Endodermal cell (in vitro differentiated cells): ENCODE data around the gene MICAL3. TPM values are rescaled to one million over a fixed set of nuclear protein-coding genes. Genes with fewer than 3 reads are reported as not detected.
"Not testable (repeated sequence)": the region's sequence is repeated elsewhere in the genome, so short reads cannot be mapped to it uniquely, and the experiment has no call there.

Experiments used
- DNase-seq: peaks from one replicate; pipeline ENCODE4 v3.0.0-alpha.2; 2017
- H3K27ac ChIP-seq: 2 replicates; pipeline ENCODE4 v1.5.1; 2013; ENCODE audit warnings: mild to moderate bottlenecking, low read depth, low read length, moderate library complexity
- H3K27me3 ChIP-seq: 2 replicates; pipeline ENCODE4 v1.6.1; 2013; ENCODE audit warnings: mild to moderate bottlenecking, low read length, moderate library complexity; ENCODE audit not compliant: insufficient read depth, control insufficient read depth, poor library complexity, severe bottlenecking
- H3K36me3 ChIP-seq: 2 replicates; pipeline ENCODE4 v1.7.0; 2013; ENCODE audit warnings: mild to moderate bottlenecking, low read length, moderate library complexity; ENCODE audit not compliant: control insufficient read depth, insufficient read depth
- H3K4me1 ChIP-seq: one replicate; pipeline ENCODE4 v1.7.0; 2013; ENCODE audit warnings: low read length; ENCODE audit not compliant: control insufficient read depth, insufficient read depth
- H3K4me3 ChIP-seq: 2 replicates; pipeline ENCODE4 v1.5.1; 2013; ENCODE audit warnings: mild to moderate bottlenecking, low read length, moderate library complexity
- H3K9ac ChIP-seq: 2 replicates; pipeline ENCODE4 v1.6.1; 2013; ENCODE audit warnings: mild to moderate bottlenecking, low read length, moderate library complexity; ENCODE audit not compliant: poor library complexity, severe bottlenecking; ENCODE audit errors: extremely low read depth
- H3K9me3 ChIP-seq: 2 replicates; pipeline ENCODE4 v1.6.1; 2013; ENCODE audit warnings: mild to moderate bottlenecking, low read length, moderate library complexity; ENCODE audit not compliant: control insufficient read depth
- H3K27ac Mint-ChIP-seq: 2 replicates; pipeline ENCODE4 v1.8.0; 2020; ENCODE audit warnings: mixed read lengths
- H3K27me3 Mint-ChIP-seq: 2 replicates; pipeline ENCODE4 v1.8.0; 2021; ENCODE audit warnings: mild to moderate bottlenecking, mixed read lengths; ENCODE audit not compliant: insufficient read depth
- H3K36me3 Mint-ChIP-seq: 2 replicates; pipeline ENCODE4 v1.8.0; 2020; ENCODE audit warnings: low read depth, mixed read lengths
- H3K4me1 Mint-ChIP-seq: 2 replicates; pipeline ENCODE4 v1.8.0; 2020; ENCODE audit warnings: mixed read lengths
- H3K4me3 Mint-ChIP-seq: 2 replicates; pipeline ENCODE4 v1.8.0; 2020; ENCODE audit warnings: mild to moderate bottlenecking, moderate library complexity, mixed read lengths
- H3K9me3 Mint-ChIP-seq: 2 replicates; pipeline ENCODE4 v1.8.0; 2020; ENCODE audit warnings: mild to moderate bottlenecking, mixed read lengths
- WGBS, 2 experiments: methylation state at CpG; one replicate each; pipeline versions ENCODE4 v1.1.5 to v1.1.7; 2013; ENCODE audit warnings: missing lambda C conversion rate in 2 of 2, mixed read lengths in 1 of 2; ENCODE audit not compliant: insufficient coverage in 1 of 2, insufficient read length in 1 of 2; 5-methylcytosine and 5-hydroxymethylcytosine counted together
- total RNA-seq, 2 donors: library from RNA; stranded (reverse); fragmentation: NEBNext Ultra II Directional in 1 of 2; extraction: Animal tissue kit (Norgen Biotek cat#: 25700) in 1 of 2; gene quantifications; 2 replicates in 1 of 2; 3 replicates in 1 of 2; pipeline ENCODE4 v1.2.1, GENCODE V29; 2021
- TF ChIP-seq, protein P1 (sequence below): fragments of 200-600 bp; sonication (generic); conservative IDR thresholded peaks from 2 replicates; pipeline ENCODE4 v1.5.0; 2021; ENCODE audit warnings: antibody characterized with exemption, mild to moderate bottlenecking

Gene MICAL3
- total RNA-seq, 2 donors from 2014 or later, result 42.8 to 48.1 TPM

DNA sequence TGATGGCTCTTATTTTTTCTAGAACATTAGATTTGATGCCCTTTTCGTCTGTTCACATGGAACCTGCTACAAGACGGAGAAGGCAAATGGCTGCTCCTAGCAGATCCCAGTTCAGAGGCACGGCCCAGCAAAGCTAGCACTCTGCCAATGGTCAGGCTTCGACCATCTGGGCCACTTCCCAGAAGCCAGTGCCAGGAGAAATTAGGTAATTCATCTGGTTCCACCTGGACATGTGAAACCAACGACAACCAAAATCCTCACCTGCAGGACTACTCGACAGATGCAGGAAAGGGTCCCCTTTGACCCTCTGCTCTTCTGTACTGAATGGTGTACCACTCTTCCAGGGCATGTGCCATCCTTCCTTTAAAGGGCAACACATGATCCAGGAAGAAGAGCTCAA, 25.4 kb downstream of the MICAL3 start:
- Mint-ChIP-seq H3K27ac (no peak overlapping the region), H3K4me1 (peaks cover 6% of the 10 kb centered on the region), H3K9me3 (peaks cover 3% of the 10 kb centered on the region), H3K27me3 (no peaks in the 10 kb centered on the region), H3K36me3 (no peaks in the 10 kb centered on the region), H3K4me3 (no peak overlapping the region)
- Histone ChIP-seq H3K27ac (no peak overlapping the region), H3K36me3 (no peaks in the 10 kb centered on the region), H3K27me3 (no peaks in the 10 kb centered on the region), H3K4me3 (no peak overlapping the region), H3K9ac (no peak overlapping the region), H3K9me3 (no peaks in the 10 kb centered on the region), H3K4me1 (no peaks in the 10 kb centered on the region)
- TF ChIP-seq, protein P1, sequence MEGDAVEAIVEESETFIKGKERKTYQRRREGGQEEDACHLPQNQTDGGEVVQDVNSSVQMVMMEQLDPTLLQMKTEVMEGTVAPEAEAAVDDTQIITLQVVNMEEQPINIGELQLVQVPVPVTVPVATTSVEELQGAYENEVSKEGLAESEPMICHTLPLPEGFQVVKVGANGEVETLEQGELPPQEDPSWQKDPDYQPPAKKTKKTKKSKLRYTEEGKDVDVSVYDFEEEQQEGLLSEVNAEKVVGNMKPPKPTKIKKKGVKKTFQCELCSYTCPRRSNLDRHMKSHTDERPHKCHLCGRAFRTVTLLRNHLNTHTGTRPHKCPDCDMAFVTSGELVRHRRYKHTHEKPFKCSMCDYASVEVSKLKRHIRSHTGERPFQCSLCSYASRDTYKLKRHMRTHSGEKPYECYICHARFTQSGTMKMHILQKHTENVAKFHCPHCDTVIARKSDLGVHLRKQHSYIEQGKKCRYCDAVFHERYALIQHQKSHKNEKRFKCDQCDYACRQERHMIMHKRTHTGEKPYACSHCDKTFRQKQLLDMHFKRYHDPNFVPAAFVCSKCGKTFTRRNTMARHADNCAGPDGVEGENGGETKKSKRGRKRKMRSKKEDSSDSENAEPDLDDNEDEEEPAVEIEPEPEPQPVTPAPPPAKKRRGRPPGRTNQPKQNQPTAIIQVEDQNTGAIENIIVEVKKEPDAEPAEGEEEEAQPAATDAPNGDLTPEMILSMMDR, result no peak
- 93 to 95% methylated on average over 5 to 6 of the region's 6 CpGs for WGBS, 2 experiments
- no peak for DNase-seq

DNA sequence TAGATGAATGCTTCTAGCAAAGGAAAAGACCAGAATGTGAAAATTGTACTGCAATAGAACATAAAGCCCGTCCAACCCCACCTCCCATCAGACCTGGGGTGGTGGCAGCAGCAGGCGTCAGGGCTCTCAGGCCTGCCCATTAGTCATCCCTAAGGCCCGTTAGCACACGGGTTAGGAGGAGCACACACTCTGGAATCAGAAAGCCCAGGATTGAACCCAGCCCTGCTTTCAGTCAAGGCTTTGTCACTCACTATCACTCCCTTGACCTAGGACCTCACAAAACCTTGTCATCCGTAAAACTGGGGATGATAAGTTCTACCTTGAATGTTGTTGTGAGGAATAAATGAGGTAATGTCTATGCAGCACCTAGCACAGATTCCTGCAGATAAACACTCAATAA, 26.9 kb downstream of the MICAL3 start:
- no peaks in the 10 kb centered on the region for H3K9me3 ChIP-seq
- no peak overlapping the region for H3K27ac ChIP-seq

DNA sequence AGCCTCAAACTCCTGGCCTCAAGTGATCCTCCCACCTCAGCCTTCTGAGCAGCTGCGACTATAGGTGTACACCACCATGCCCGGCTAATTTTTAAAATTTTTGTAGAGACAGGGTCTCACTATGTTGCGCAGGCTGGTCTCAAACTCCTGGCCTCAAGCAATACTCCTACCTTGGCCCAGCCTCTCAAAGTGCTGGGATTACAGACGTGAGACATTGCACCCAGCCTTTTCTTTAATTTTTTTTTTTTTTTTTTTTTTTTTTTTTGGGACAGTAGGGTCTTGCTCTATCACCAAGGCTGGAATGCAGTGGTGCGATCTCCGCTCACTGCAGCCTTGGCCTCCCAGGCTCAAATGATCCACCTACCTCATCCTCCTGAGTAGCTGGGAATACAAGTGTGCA, 29.1 kb downstream of the MICAL3 start:
- not testable (repeated sequence) for H3K4me3 ChIP-seq, H3K27me3 ChIP-seq, H3K27ac ChIP-seq, DNase-seq, H3K4me3 Mint-ChIP-seq, H3K9me3 ChIP-seq, H3K4me1 ChIP-seq, H3K36me3 ChIP-seq, H3K9me3 Mint-ChIP-seq, H3K36me3 Mint-ChIP-seq, H3K27me3 Mint-ChIP-seq, H3K27ac Mint-ChIP-seq, H3K9ac ChIP-seq
- peaks cover 15% of the 10 kb centered on the region for H3K4me1 Mint-ChIP-seq
- WGBS, 2 experiments, result 90 to 93% methylated on average over 3 to 6 of the region's 6 CpGs

More for the DNA sequence above, 26.9 kb downstream of the MICAL3 start:
- Histone ChIP-seq H3K27me3 (no peaks in the 10 kb centered on the region), H3K9ac (no peak overlapping the region), H3K4me3 (no peak overlapping the region), H3K4me1 (no peaks in the 10 kb centered on the region), H3K36me3 (no peaks in the 10 kb centered on the region)
- Mint-ChIP-seq H3K27me3 (no peaks in the 10 kb centered on the region), H3K9me3 (peaks cover 3% of the 10 kb centered on the region), H3K4me3 (no peak overlapping the region), H3K36me3 (no peaks in the 10 kb centered on the region), H3K27ac (no peak overlapping the region), H3K4me1 (peaks cover 10% of the 10 kb centered on the region)
- DNase-seq, result no peak
- 85 to 89% methylated on average over 4 of the region's 5 CpGs for WGBS, 2 experiments
- TF ChIP-seq, protein P1, result no peak

DNA sequence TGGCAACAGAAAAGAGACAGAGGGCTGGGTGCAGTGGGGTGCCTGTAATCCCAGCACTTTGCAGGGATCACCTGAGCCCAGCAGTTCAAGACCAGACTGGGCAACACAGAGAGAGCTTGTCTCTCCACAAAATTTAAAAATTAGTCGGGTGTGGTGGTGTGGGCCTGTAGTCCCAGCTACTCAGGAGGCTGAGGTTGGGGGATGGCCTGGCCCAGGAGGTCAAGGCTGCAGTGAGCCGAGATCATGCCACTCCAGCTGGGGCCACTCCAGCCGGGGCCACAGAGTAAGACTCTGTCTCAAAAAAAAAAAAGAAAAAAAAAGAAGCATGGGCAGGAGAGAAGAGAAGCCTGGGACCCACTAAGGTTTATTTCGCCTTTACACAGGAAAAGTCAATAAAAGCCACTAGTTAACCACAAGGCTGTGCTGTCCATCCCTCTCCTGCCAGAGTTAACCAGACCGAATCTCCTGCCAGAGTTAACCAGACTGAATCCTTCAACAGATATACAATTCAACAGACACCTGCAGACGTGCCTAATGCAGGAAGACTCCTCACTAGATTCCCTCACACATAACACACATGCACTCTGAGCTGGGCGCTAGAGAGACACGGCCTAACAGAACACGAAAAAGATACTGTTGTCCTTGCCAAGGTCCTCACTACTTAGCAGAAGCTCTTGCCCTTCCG, 29.8 kb downstream of the MICAL3 start:
- 87 to 100% methylated on average over 4 to 10 of the region's 10 CpGs for WGBS, 2 experiments
- DNase-seq, result no peak
- Histone ChIP-seq H3K9ac (no peak overlapping the region), H3K9me3 (no peaks in the 10 kb centered on the region), H3K27ac (no peak overlapping the region), H3K27me3 (no peaks in the 10 kb centered on the region), H3K4me3 (no peak overlapping the region), H3K36me3 (no peaks in the 10 kb centered on the region), H3K4me1 (no peaks in the 10 kb centered on the region)
- no peaks in the 10 kb centered on the region for H3K36me3 Mint-ChIP-seq
- H3K27ac Mint-ChIP-seq, result no peak overlapping the region
- TF ChIP-seq, protein P1, result no peak
- peaks cover 9% of the 10 kb centered on the region for H3K4me1 Mint-ChIP-seq
- H3K27me3 Mint-ChIP-seq, result no peaks in the 10 kb centered on the region
- H3K9me3 Mint-ChIP-seq, result no peaks in the 10 kb centered on the region
- H3K4me3 Mint-ChIP-seq, result no peak overlapping the region

DNA sequence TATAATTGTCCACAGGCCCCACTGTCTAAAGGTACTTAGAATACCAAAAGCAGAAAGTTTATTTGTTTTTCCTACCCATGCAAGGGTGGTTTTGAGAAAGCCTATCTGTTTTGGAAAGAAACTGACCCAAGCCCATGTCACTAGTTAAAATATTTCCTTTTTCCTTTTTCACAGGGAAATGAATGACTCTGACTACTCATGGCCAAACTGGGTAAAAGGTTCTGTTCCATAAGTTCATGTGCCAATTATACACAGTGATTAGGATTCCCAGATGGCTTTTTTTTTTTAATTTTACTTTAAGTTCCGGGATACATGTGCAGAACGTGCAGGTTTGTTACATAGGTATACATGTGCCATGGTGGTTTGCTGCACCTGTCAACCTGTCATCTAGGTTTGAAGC, 31.4 kb downstream of the MICAL3 start:
- WGBS, 2 experiments, result 90% methylated on average over 2 of the region's 2 CpGs; no CpG with 5 or more reads in 1 of the 2 experiments
- peaks cover 15% of the 10 kb centered on the region for H3K4me1 Mint-ChIP-seq

More for the DNA sequence above, 31.4 kb downstream of the MICAL3 start:
- not testable (repeated sequence) for H3K27ac Mint-ChIP-seq, H3K27me3 Mint-ChIP-seq, H3K9me3 Mint-ChIP-seq, H3K4me1 ChIP-seq, H3K9me3 ChIP-seq, H3K36me3 Mint-ChIP-seq, H3K27ac ChIP-seq, DNase-seq, H3K4me3 ChIP-seq, H3K4me3 Mint-ChIP-seq, H3K27me3 ChIP-seq, H3K36me3 ChIP-seq, H3K9ac ChIP-seq
